ENCODE measurements around the gene DENND1C. TPM values are rescaled to one million over a fixed set of nuclear protein-coding genes. Genes with fewer than 3 reads are reported as not detected.

The DENND1C gene
- total RNA-seq, 1 experiment from 2014 or later: not detected

DNA sequence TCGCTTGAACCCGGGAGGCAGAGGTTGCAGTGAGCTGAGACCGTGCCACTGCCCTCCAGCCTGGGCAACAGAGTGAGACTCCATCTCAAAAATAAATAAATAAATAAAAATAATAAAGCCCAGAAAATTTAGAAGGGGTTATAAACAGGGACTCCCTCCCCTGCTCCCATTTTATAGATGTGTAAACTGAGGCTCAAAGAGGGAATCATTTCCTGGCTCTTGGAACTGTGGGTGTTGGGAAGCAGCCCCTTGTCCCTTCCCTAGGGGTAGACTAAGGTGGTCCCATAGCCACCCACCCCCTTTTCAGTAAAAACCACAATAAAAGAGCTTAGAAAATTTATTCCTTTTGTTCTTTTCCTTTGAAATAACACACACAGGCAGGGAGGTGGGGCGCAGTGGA lies 41.8 kb downstream of the DENND1C start:
- Histone ChIP-seq H3K4me2 (ENCODE audit: low read length) (no peak overlapping the region), H3K79me2 (ENCODE audit: low read length) (no peaks in the 10 kb centered on the region), H3K36me3 (ENCODE audit: low read depth, low read length) (no peaks in the 10 kb centered on the region), H3K4me3 (ENCODE audit: low read length) (no peak overlapping the region), H2AFZ (ENCODE audit: low read length) (no peak overlapping the region), H3K9me3 (ENCODE audit: low read length) (no peaks in the 10 kb centered on the region), H3K9ac (ENCODE audit: low read length) (no peak overlapping the region), H3K9me2 (replicated peaks; ENCODE audit: low read length) (no peaks in the 10 kb centered on the region), H3K4me1 (ENCODE audit: insufficient read depth, low read length) (no peaks in the 10 kb centered on the region), H4K20me1 (ENCODE audit: low read length) (no peaks in the 10 kb centered on the region), H3K27ac (ENCODE audit: low read length) (no peak overlapping the region), H3K27me3 (ENCODE audit: low read length) (no peaks in the 10 kb centered on the region), H3F3A (ENCODE audit: low read length, unreplicated experiment) (no peaks in the 10 kb centered on the region)
- POLR2A ChIA-PET (ENCODE audit: unreplicated experiment): no interaction called here
- no peak for DNase-seq
- TF ChIP-seq EZH2 (IDR thresholded peaks at IDR 0.05; ENCODE audit: low read length, unreplicated experiment) (no peak), EZH2phosphoT487 (IDR thresholded peaks at IDR 0.05; ENCODE audit: borderline replicate concordance, low read length) (no peak)
- TF ChIP-seq, protein P1, sequence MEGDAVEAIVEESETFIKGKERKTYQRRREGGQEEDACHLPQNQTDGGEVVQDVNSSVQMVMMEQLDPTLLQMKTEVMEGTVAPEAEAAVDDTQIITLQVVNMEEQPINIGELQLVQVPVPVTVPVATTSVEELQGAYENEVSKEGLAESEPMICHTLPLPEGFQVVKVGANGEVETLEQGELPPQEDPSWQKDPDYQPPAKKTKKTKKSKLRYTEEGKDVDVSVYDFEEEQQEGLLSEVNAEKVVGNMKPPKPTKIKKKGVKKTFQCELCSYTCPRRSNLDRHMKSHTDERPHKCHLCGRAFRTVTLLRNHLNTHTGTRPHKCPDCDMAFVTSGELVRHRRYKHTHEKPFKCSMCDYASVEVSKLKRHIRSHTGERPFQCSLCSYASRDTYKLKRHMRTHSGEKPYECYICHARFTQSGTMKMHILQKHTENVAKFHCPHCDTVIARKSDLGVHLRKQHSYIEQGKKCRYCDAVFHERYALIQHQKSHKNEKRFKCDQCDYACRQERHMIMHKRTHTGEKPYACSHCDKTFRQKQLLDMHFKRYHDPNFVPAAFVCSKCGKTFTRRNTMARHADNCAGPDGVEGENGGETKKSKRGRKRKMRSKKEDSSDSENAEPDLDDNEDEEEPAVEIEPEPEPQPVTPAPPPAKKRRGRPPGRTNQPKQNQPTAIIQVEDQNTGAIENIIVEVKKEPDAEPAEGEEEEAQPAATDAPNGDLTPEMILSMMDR (conservative IDR thresholded peaks at IDR 0.05; ENCODE audit: low read depth, low read length): no peak
- intact Hi-C loops (cut with micrococcal nuclease): no loop called here
- no peak for ATAC-seq
- no TSS peak for BruUV-seq (replicated peaks)
- CTCF ChIA-PET: no interaction called here

DNA sequence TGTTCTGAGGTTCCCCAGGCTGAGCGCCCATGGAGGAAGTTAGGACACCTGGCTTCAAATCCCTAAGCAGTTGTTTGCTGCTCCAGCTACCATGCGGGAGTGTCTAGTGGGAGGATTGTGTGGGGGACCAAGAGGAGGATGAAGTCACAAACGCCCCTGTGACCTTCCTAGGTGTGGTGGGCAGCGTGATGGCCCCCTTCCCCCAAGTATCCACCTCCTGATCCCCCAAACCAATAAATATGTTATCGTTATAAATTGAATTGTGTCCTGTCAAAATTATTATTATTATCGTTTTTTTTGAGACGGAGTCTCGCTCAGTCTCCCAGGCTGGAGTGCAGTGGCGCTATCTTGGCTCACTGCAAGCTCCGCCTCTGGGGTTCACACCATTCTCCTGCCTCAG lies 47.9 kb downstream of the DENND1C start, which contains the start of gene SLC25A41:
TSS of gene SLC25A41 (minus strand) at position 101 of the 400 bp plus-strand sequence. CDS start at position 31, 70 bp downstream.
- no peak within 1 kb of the TSS for H3K4me2 ChIP-seq (ENCODE audit: low read length)
- intact Hi-C loops (cut with micrococcal nuclease): no loop called here
- CTCF ChIA-PET: no interaction called here
- no TSS peak for BruUV-seq (replicated peaks)
- no peak within 1 kb of the TSS for H3K9ac ChIP-seq (ENCODE audit: low read length)
- H4K20me1 ChIP-seq (ENCODE audit: low read length): no peaks in the 10 kb centered on the region
- DNase-seq (no peak), ATAC-seq (no peak)
- no peaks in the 10 kb centered on the region for H3K27me3 ChIP-seq (ENCODE audit: low read length)
- H3K79me2 ChIP-seq (ENCODE audit: low read length): no peaks in the 10 kb centered on the region
- H3K4me1 ChIP-seq (ENCODE audit: insufficient read depth, low read length): no peaks in the 10 kb centered on the region
- H3K36me3 ChIP-seq (ENCODE audit: low read depth, low read length): no peaks in the 10 kb centered on the region
- no peak within 1 kb of the TSS for H2AFZ ChIP-seq (ENCODE audit: low read length)
- H3F3A ChIP-seq (ENCODE audit: low read length, unreplicated experiment): no peaks in the 10 kb centered on the region
- no peaks in the 10 kb centered on the region for H3K9me2 ChIP-seq (replicated peaks; ENCODE audit: low read length)
- no peak within 1 kb of the TSS for H3K4me3 ChIP-seq (ENCODE audit: low read length)
- H3K9me3 ChIP-seq (ENCODE audit: low read length): no peaks in the 10 kb centered on the region
- POLR2A ChIA-PET (ENCODE audit: unreplicated experiment): no interaction called here
- H3K27ac ChIP-seq (ENCODE audit: low read length): no peak within 1 kb of the TSS
- TF ChIP-seq, protein P1 (conservative IDR thresholded peaks at IDR 0.05; ENCODE audit: low read depth, low read length): no peak

DNA sequence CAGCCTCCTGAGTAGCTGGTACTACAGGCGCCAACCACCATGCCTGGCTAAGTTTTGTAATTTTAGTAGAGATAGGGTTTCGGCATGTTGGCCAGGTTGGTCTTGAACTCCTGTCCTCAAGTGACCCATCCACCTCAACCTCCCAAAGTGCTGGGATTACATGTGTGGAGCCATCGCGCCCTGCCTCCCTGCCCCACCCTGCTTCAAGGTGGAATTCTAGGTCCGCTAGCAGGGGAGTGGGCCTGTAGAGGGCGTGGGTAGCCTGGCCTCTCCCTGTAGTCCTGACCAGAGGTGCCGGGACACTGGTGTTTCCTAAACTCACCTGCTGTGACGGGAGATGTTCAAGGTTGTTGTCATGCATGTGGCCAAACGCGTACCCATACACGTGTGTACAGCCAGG lies 48.4 kb downstream of the DENND1C start:
- no peak for DNase-seq
- Histone ChIP-seq H3F3A (ENCODE audit: low read length, unreplicated experiment) (no peaks in the 10 kb centered on the region), H3K36me3 (ENCODE audit: low read depth, low read length) (no peaks in the 10 kb centered on the region), H3K4me1 (ENCODE audit: insufficient read depth, low read length) (no peaks in the 10 kb centered on the region), H4K20me1 (ENCODE audit: low read length) (no peaks in the 10 kb centered on the region), H3K27ac (ENCODE audit: low read length) (no peak overlapping the region), H3K9me2 (replicated peaks; ENCODE audit: low read length) (no peaks in the 10 kb centered on the region), H3K9ac (ENCODE audit: low read length) (no peak overlapping the region), H3K4me2 (ENCODE audit: low read length) (no peak overlapping the region), H3K79me2 (ENCODE audit: low read length) (no peaks in the 10 kb centered on the region), H3K4me3 (ENCODE audit: low read length) (no peak overlapping the region), H2AFZ (ENCODE audit: low read length) (no peak overlapping the region), H3K27me3 (ENCODE audit: low read length) (no peaks in the 10 kb centered on the region), H3K9me3 (ENCODE audit: low read length) (no peaks in the 10 kb centered on the region)
- POLR2A ChIA-PET (ENCODE audit: unreplicated experiment): no interaction called here
- CTCF ChIA-PET: no interaction called here
- no TSS peak for BruUV-seq (replicated peaks)
- TF ChIP-seq, protein P1 (conservative IDR thresholded peaks at IDR 0.05; ENCODE audit: low read depth, low read length): no peak
- TF ChIP-seq EZH2phosphoT487 (IDR thresholded peaks at IDR 0.05; ENCODE audit: borderline replicate concordance, low read length) (no peak), EZH2 (IDR thresholded peaks at IDR 0.05; ENCODE audit: low read length, unreplicated experiment) (no peak)
- intact Hi-C loops (cut with micrococcal nuclease): no loop called here
- no peak for ATAC-seq
